K562 (cell line): Measurements from ENCODE around the gene CCL15. TPM values are rescaled to one million over a fixed set of nuclear protein-coding genes. Genes with fewer than 3 reads are reported as not detected.

Experiments
- ATAC-seq: fragments of 200-7000 bp; cut with Tn5 transposase; 3 replicates; pipeline ENCODE4 v1.9.1; 2020; ENCODE audit warnings: moderate library complexity
- BruUV-seq: library from RNA; stranded (reverse); fragments of 400-500 nt; replicated peaks from 2 replicates; lab custom pipeline; 2021; lab: Mats Ljungman, UMichigan
- CTCF ChIA-PET: fragments of 300-600 bp; formaldehyde crosslinking; extraction: SDS; loops from one replicate; lab custom pipeline; 2021; ENCODE audit warnings: low intra/inter-chr PET ratio; lab: Yijun Ruan, JAX
- POLR2A ChIA-PET: fragments of 300-600, 350-650 bp; sonication (Branson Sonifier 250); formaldehyde crosslinking; extraction: SDS; loops from one replicate; lab custom pipeline; 2021; ENCODE audit warnings: antibody characterized with exemption, inconsistent platforms; lab: Yijun Ruan, JAX
- DNase-seq, 4 experiments: peaks; one replicate each; pipeline versions ENCODE4 v3.0.0 to v3.0.0-alpha.2; 2011 to 2018; ENCODE audit warnings: low spot score in 3 of 4, mixed read lengths in 3 of 4; ENCODE audit errors: extremely low read depth in 1 of 4
- FAIRE-seq: peaks from 2 replicates; lab custom pipeline; 2011; peaks lifted over from hg19 to GRCh38; lab: Jason Lieb, UNC
- H2AFZ ChIP-seq: 2 replicates; pipeline ENCODE4 v1.6.0; 2011; ENCODE audit warnings: low read depth, low read length, control low read depth, inconsistent platforms
- H3K27ac ChIP-seq: fragments of 200-600 bp; 3 replicates; pipeline ENCODE4 v1.8.0; 2011; ENCODE audit warnings: low read depth, mild to moderate bottlenecking, control low read depth, inconsistent platforms, low read length, moderate library complexity, mixed read lengths; ENCODE audit errors: extremely low read depth
- H3K27me3 ChIP-seq, 2 experiments: fragments of 300-600 bp in 1 of 2; 2 replicates in 1 of 2; 3 replicates in 1 of 2; pipeline versions ENCODE4 v1.6.0 to v1.8.0; 2011; ENCODE audit warnings: inconsistent platforms in 2 of 2, low read length in 2 of 2, mild to moderate bottlenecking in 1 of 2, mixed read lengths in 1 of 2, moderate library complexity in 1 of 2; ENCODE audit not compliant: control insufficient read depth in 2 of 2, insufficient read depth in 2 of 2
- H3K36me3 ChIP-seq: fragments of 300-600 bp; 3 replicates; pipeline ENCODE4 v1.8.0; 2011; ENCODE audit warnings: mild to moderate bottlenecking, low read length, inconsistent platforms; ENCODE audit not compliant: control insufficient read depth, insufficient read depth
- H3K4me1 ChIP-seq, 2 experiments: fragments of 200-600 bp in 1 of 2; replicated peaks in 1 of 2; 2 replicates in 1 of 2; 3 replicates in 1 of 2; pipeline versions ENCODE4 v1.5.1 to v1.8.0; 2011; ENCODE audit warnings: inconsistent platforms in 2 of 2, low read length in 2 of 2, mild to moderate bottlenecking in 1 of 2, mixed read lengths in 1 of 2, moderate library complexity in 1 of 2; ENCODE audit not compliant: control insufficient read depth in 2 of 2, insufficient read depth in 2 of 2
- H3K4me2 ChIP-seq: 2 replicates; pipeline ENCODE4 v1.6.1; 2011; ENCODE audit warnings: low read length, control low read depth, inconsistent platforms, mixed read lengths; ENCODE audit not compliant: insufficient read depth
- H3K4me3 ChIP-seq: fragments of 200-600 bp; sonication (generic), shearing (Covaris generic); 2 replicates; pipeline ENCODE4 v1.5.1; 2016; ENCODE audit warnings: control low read depth, inconsistent platforms
- H3K79me2 ChIP-seq: fragments of 200-600 bp; 3 replicates; pipeline ENCODE4 v1.8.0; 2011; ENCODE audit warnings: low read length, inconsistent platforms; ENCODE audit not compliant: control insufficient read depth, insufficient read depth
- H3K9ac ChIP-seq, 2 experiments: 2 replicates each; pipeline versions ENCODE4 v1.6.0 to v1.6.1; 2011; ENCODE audit warnings: low read depth in 2 of 2, low read length in 2 of 2, control low read depth in 1 of 2, inconsistent platforms in 1 of 2, mild to moderate bottlenecking in 1 of 2, mixed read lengths in 1 of 2; ENCODE audit not compliant: insufficient read depth in 1 of 2
- H3K9me1 ChIP-seq: one replicate; pipeline ENCODE4 v1.6.0; 2011; ENCODE audit warnings: inconsistent platforms, mild to moderate bottlenecking, low read length, moderate library complexity; ENCODE audit not compliant: control insufficient read depth, insufficient read depth
- H3K9me3 ChIP-seq: replicated peaks from 2 replicates; pipeline ENCODE4 v1.5.1; 2011; ENCODE audit warnings: low read depth, low read length, inconsistent platforms; ENCODE audit not compliant: control insufficient read depth, insufficient read depth
- H4K20me1 ChIP-seq: replicated peaks from 2 replicates; pipeline ENCODE4 v1.6.1; 2011; ENCODE audit warnings: low read length, inconsistent platforms, mixed read lengths; ENCODE audit not compliant: control insufficient read depth, insufficient read depth
- CBX8 ChIP-seq: fragments of 200-600 bp; sonication (generic); IDR thresholded peaks from 2 replicates; pipeline ENCODE4 v1.6.1; 2012; ENCODE audit warnings: borderline replicate concordance, mixed run types, low read depth, mild to moderate bottlenecking, moderate library complexity, mixed read lengths, low read length, control low read depth, inconsistent platforms; ENCODE audit not compliant: poor library complexity, severe bottlenecking; ENCODE audit errors: extremely low read depth
- DIDO1 ChIP-seq: fragments of 450-650 bp; IDR thresholded peaks from 2 replicates; pipeline ENCODE4 v1.6.1; 2016; ENCODE audit warnings: low read depth, missing biosample characterization, missing genetic modification characterization
- FOXJ3 ChIP-seq: sonication (generic); formaldehyde crosslinking; IDR thresholded peaks from 2 replicates; pipeline ENCODE4 v1.4.0; 2020; ENCODE audit warnings: mild to moderate bottlenecking, missing genetic modification reagents
- FOXO4 ChIP-seq: fragments of 450-650 bp; formaldehyde crosslinking; IDR thresholded peaks from 2 replicates; pipeline ENCODE4 v1.4.0; 2020; ENCODE audit warnings: mild to moderate bottlenecking, moderate library complexity
- HMG20A ChIP-seq: fragments of 450-650 bp; formaldehyde crosslinking; conservative IDR thresholded peaks from 2 replicates; pipeline ENCODE4 v1.4.0; 2020; ENCODE audit warnings: mild to moderate bottlenecking, mixed read lengths
- NONO ChIP-seq, 2 experiments: fragments of 200-400 bp in 1 of 2; fragments of 450-650 bp in 1 of 2; formaldehyde crosslinking in 1 of 2; IDR thresholded peaks; 2 replicates each; pipeline ENCODE4 v1.6.1; 2017; ENCODE audit warnings: low read depth in 2 of 2, mild to moderate bottlenecking in 2 of 2, moderate library complexity in 2 of 2, low read length in 1 of 2
- OTX1 ChIP-seq: fragments of 450-650 bp; formaldehyde crosslinking; IDR thresholded peaks from 2 replicates; pipeline ENCODE4 v1.4.0; 2022; ENCODE audit warnings: mild to moderate bottlenecking
- RAD21 ChIP-seq, 2 experiments: fragments of 250-450 bp in 1 of 2; fragments of 450-650 bp in 1 of 2; sonication (Bioruptor Pico) in 1 of 2; formaldehyde crosslinking in 1 of 2; IDR thresholded peaks in 1 of 2; conservative IDR thresholded peaks in 1 of 2; 2 replicates each; pipeline versions ENCODE4 v1.4.0 to v1.8.0; 2020 to 2022; ENCODE audit warnings: mild to moderate bottlenecking in 2 of 2, moderate library complexity in 1 of 2
- RBM39 ChIP-seq: fragments of 200-400 bp; formaldehyde crosslinking; optimal IDR thresholded peaks from 2 replicates; pipeline ENCODE3; 2018; ENCODE audit warnings: low read depth, low read length
- SRSF3 ChIP-seq: fragments of 200-400 bp; formaldehyde crosslinking; IDR thresholded peaks from 2 replicates; pipeline ENCODE4 v1.6.1; 2016; ENCODE audit warnings: mild to moderate bottlenecking, low read length, moderate library complexity; ENCODE audit not compliant: insufficient read depth
- TRIM25 ChIP-seq: fragments of 450-650 bp; IDR thresholded peaks from 2 replicates; pipeline ENCODE4 v1.7.0; 2016; ENCODE audit warnings: borderline replicate concordance
- ZFP1 ChIP-seq: fragments of 450-650 bp; formaldehyde crosslinking; IDR thresholded peaks from 2 replicates; pipeline ENCODE4 v1.4.0; 2020; ENCODE audit warnings: mild to moderate bottlenecking, mixed read lengths
- ZNF124 ChIP-seq: sonication (generic); formaldehyde crosslinking; IDR thresholded peaks from 2 replicates; pipeline ENCODE4 v1.8.1; 2022; ENCODE audit warnings: missing genetic modification reagents
- ZNF197 ChIP-seq: fragments of 200-800 bp; sonication (Bioruptor generic); IDR thresholded peaks from 2 replicates; pipeline ENCODE4 v1.6.1; 2016; ENCODE audit warnings: low read depth, missing genetic modification characterization, missing compliant biosample characterization
- ZNF511 ChIP-seq: sonication (generic); formaldehyde crosslinking; IDR thresholded peaks from 2 replicates; pipeline ENCODE4 v1.8.0; 2022; ENCODE audit warnings: mild to moderate bottlenecking, missing genetic modification reagents
- ZNF707 ChIP-seq: fragments of 250-450 bp; sonication (Bioruptor Pico); conservative IDR thresholded peaks from 2 replicates; pipeline ENCODE4 v1.8.0; 2022; ENCODE audit warnings: inconsistent platforms, mild to moderate bottlenecking, moderate library complexity
- WGBS: fragments of 100-300 bp; shearing (Covaris generic); methylation state at CpG from one replicate; pipeline ENCODE4 v1.1.6; 2016; ENCODE audit warnings: low coverage, mixed read lengths; ENCODE audit not compliant: insufficient coverage; ENCODE audit errors: missing lambda C conversion rate; 5-methylcytosine and 5-hydroxymethylcytosine counted together
- in situ Hi-C: fragments of 300-500 bp; cut with MboI; formaldehyde crosslinking; loops from 4 replicates; pipeline ENCODE4 v1.15.0; 2018; ENCODE audit warnings: inconsistent platforms, mixed read lengths
- intact Hi-C: fragments of 100-400 bp; cut with micrococcal nuclease; formaldehyde crosslinking; loops from 2 replicates; pipeline ENCODE4 v1.14.2; 2022
- polyA plus RNA-seq, 8 experiments: library from polyadenylated mRNA; depleted of rRNA in 4 of 8; stranded (reverse) in 5 of 8; unstranded in 3 of 8; fragments of >200 nt; fragmentation: Nextera tagmentation in 2 of 8; fragmentation: Illumina TruSeq in 1 of 8; extraction: Ambion mirVana in 2 of 8; extraction: Trizol in 1 of 8; gene quantifications; 2 replicates each; pipeline versions ENCODE4 v1.2.1 to v1.2.3, GENCODE V29; 2011 to 2014; ENCODE audit warnings: inconsistent platforms in 1 of 8, missing spikeins in 1 of 8
- total RNA-seq, 7 experiments: library from RNA; depleted of rRNA in 6 of 7; stranded (reverse); fragments of >200 nt in 6 of 7; fragmentation: Illumina TruSeq in 2 of 7; extraction: Trizol in 2 of 7; gene quantifications; 2 replicates each; pipeline versions ENCODE4 v1.2.1 to v1.2.3, GENCODE V29; 2011 to 2021; ENCODE audit warnings: low replicate concordance in 1 of 7
- TF ChIP-seq, protein P1 (sequence below): sonication (generic); formaldehyde crosslinking; IDR thresholded peaks from 2 replicates; pipeline ENCODE4 v1.8.1; 2023; ENCODE audit warnings: mild to moderate bottlenecking, missing genetic modification reagents

The CCL15 gene
- total and polyA plus RNA-seq, 9 of the 15 experiments (the other 6 are each of a cell fraction or from before 2014, with no cell fraction given) = not detected

- in situ Hi-C loops (no loop called here), intact Hi-C loops (no loop called here)
- no peaks in the 10 kb centered on the region for H3K79me2 ChIP-seq
- no peaks in the 10 kb centered on the region for H3K36me3 ChIP-seq
- ChIA-PET POLR2A (no interaction called here), CTCF (no interaction called here)
- no peaks in the 10 kb centered on the region for H3K4me1 ChIP-seq
- no peak overlapping the region for H3K27ac ChIP-seq
- no TSS peak for BruUV-seq
- TF ChIP-seq NONO (IDR thresholded peaks at IDR 0.05; ENCODE audit: low read depth in 2 of 2, low read length in 1 of 2) (no peak), ZNF707 (CRISPR knock-in tag) (no peak), RAD21 (CRISPR knock-in tag; conservative IDR thresholded peaks at IDR 0.05 in 1 of 2, IDR thresholded peaks at IDR 0.05 in 1 of 2) (no peak), SRSF3 (no peak), RBM39 (no peak), FOXO4 (CRISPR knock-in tag) (no peak), ZNF197 (CRISPR knock-in tag) (no peak), HMG20A (CRISPR knock-in tag) (no peak), CBX8 (no peak), DIDO1 (no peak), ZNF511 (CRISPR knock-in tag) (no peak), OTX1 (CRISPR knock-in tag) (no peak), FOXJ3 (CRISPR knock-in tag) (no peak), TRIM25 (no peak), ZFP1 (CRISPR knock-in tag) (no peak), ZNF124 (CRISPR knock-in tag) (no peak)
- TF ChIP-seq, protein P1, sequence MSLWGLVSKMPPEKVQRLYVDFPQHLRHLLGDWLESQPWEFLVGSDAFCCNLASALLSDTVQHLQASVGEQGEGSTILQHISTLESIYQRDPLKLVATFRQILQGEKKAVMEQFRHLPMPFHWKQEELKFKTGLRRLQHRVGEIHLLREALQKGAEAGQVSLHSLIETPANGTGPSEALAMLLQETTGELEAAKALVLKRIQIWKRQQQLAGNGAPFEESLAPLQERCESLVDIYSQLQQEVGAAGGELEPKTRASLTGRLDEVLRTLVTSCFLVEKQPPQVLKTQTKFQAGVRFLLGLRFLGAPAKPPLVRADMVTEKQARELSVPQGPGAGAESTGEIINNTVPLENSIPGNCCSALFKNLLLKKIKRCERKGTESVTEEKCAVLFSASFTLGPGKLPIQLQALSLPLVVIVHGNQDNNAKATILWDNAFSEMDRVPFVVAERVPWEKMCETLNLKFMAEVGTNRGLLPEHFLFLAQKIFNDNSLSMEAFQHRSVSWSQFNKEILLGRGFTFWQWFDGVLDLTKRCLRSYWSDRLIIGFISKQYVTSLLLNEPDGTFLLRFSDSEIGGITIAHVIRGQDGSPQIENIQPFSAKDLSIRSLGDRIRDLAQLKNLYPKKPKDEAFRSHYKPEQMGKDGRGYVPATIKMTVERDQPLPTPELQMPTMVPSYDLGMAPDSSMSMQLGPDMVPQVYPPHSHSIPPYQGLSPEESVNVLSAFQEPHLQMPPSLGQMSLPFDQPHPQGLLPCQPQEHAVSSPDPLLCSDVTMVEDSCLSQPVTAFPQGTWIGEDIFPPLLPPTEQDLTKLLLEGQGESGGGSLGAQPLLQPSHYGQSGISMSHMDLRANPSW (CRISPR knock-in tag) = no peak
- no peak overlapping the region for H3K4me3 ChIP-seq
- no peak for ATAC-seq
- H3K4me2 ChIP-seq = no peak overlapping the region
- no peak overlapping the region for H3K9ac ChIP-seq
- DNase-seq = no peak
- peaks cover 6 to 12% of the 10 kb centered on the region in 2 experiments; a peak in 3 of 5 replicates for H3K27me3 ChIP-seq
- no peak for FAIRE-seq
- H3K9me3 ChIP-seq = no peaks in the 10 kb centered on the region
- H2AFZ ChIP-seq = no peak overlapping the region
- no peaks in the 10 kb centered on the region for H4K20me1 ChIP-seq
- WGBS = 20% methylated on average over 1 of the region's 1 CpG
- H3K9me1 ChIP-seq = no peaks in the 10 kb centered on the region
Observed at GRCh38 chr17:35998756-35999155, 2.6 kb downstream of the CCL15 start.
